ENCODE measurements around the gene GRB10.
A peak's percentile ranks its signal among the peaks of the same experiment; 100 is the strongest.

GRB10 gene

DNA sequence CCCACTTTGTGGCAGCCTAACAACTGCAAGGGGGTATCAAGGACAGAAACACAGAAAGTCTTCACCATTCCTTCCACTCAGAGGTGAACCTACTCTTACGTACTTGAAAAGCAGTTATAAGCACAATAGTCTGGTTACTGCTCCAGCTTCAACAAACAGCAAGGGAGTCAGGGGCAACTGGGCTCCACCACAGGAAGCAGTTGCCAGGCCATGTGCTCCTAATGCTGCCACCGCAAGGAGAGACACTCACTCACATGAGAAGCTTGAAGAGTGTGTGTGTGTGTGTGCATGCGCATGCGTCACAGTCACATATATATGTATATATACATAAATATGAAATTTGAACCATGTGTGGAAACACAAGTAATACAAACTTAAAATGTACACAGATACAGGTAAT lies 65.5 kb downstream of the GRB10 start:
- peak; percentile 59 for DNase-seq

DNA sequence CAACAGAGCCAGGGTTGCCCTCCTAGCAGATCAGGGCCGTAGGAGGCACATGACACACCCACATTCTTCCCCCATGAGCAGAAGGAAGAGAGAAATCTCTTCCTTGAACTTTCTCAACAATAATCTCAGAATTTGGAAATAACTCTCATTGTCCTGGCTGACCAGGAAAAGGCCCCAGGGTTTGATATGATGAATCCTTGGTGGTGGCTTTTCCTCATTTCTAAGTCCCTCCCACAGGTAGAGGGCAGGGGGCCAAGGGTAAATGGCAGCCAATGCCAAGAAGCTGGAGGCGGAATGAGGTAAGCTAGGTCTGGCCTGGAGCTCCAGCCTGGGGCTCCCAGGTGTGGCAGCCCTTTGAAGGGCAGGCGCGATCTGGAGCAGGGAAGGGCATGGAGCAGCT lies 67.8 kb downstream of the GRB10 start:
- no peak for DNase-seq

DNA sequence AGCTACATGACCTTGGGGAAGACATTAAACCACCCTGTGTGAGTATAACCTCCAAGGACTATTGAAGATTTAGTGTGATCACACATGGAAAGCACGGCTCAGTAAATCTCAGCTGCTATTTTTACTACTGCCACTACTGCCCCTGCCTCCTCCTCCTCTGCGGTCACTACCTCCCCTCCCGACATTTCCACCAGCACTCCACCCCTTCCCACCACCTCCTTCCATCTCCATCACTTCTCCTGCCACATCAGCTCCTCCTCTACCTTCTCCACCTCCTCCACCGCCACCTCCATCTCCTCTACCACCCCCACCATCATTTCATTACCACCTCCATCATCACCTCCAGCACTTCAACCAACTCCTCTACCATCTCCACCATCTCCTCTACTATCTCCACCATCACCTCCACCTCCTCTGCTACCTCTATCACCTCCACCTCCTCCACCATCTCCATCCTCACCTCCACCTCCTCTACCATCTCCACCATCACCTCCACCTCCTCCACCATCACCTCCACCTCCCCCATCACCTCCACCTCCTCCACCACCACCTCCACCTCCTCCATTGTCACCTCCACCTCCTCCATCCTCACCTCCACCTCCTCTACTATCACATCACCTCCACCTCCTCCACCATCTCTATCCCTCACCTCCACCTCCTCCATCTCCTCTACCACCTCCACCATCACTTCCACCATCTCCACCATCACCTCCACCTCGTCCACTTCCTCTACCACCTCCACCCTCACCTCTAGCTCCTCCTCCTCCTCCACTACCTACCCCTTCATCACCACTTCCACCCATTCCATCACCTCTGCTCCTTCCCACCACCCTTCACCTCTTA lies 69.4 kb downstream of the GRB10 start:
- no peak for DNase-seq

DNA sequence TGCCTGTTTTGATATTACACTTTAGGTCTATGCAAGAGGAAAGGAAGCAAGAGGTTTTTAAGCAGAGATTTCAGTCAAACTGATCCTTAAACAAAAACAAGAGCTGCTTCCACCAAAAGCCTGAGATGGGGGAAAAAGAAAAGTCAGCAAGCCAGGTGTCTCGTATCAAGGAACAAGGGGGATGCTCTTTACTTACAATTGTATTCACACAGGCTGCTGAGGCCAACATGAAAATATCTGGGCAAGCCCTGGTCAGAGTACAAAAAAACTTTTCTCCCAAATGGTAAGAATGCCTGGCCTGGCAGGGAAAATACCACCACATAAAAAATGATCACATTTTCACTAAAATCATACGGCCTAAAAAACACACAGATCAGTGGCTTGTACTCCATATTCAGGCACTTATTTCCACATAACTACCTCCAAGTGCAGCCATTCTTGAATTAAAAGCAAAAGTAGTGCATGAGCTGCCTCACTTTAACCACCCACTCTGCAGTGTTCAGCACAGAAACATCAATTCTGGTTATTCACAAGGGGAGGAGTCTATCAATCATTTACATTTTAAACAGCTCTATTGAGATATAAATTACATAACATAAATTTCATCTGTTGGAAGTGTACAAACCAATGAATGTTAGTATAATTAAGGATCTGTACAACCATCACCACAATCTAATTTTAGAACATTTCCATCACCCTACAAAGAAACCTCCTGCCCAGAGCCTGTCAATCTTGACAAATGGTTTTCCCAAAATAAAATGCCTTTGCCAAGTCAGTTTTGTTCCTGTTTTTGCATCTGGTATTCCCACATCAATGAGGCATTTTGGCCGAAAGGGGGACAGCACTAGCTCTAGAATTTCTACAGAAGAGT lies 70.2 kb downstream of the GRB10 start:
- DNase-seq: no peak

DNA sequence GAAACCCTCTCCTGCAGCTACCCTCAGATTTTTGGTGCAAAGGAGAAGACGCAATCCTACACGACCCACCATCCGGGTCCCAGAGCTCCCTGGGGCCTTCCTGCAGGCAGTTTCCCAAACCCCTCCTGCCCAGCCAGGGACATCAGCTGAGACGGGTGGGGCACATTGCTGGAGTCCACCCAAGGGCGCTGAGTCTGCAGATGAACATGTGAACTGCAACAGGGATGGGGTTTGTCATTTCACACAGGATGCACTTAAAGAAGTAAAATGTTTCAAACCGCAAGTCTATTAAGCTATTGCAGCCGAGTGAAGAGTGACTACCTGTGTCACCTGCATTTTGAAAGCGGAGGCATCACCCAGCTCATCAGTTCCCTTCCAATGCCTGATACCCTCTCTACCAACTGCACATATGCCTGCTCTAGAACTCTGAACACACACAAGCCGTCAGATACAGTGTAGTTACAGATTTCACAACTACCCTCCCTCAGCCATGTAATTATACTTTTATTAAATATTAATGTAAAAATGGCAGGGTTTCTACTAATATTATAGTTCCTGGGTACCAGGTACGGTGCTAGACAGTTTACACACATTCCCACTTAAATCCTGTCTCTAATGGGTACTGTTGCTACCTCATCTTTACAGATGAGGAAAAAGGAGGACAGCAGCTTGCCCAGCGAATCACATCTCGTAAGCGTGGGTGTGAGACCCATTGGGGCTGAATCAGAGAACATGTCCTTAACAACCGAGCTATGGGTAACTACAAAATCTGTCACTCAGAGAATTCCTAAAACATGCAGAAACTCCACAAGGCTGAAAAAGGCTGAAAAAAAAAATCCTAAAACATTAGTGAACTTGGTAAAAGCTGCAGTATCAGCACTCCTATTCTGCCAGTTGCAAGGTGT lies 71.2 kb downstream of the GRB10 start:
- DNase-seq: peak; percentile 65

DNA sequence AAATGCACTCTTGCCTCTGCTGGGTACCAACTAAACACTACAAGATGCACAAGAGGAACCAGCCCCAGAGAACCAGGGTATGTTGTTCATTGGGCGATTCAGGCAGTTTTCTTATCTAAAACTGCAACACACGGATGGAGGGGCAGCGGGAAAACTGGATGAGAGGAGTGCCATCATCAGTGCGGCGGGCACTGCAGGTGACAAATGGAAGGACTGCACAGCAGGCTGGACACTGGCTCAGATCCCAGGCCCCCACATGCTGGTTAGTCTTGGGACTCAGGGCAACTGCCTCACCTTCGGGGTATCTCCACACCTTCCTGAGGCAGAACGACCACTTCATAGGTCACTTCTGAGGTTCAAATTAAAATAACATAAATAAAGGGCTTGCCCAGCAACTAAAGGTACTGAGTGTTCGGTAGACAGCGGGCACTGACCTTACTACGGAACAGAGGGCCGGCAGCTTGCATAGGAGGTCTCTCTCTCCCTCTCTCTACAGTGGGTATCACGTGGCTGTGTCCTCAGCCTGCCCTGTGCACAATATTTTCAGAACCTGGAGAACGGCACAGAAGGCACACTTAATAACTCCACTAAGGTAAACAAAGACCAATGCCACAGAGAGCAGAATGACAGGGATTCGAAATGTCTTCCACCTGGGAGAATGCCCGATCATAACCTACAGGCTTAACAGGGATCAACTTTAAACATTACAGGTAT lies 72.1 kb downstream of the GRB10 start:
- no peak for DNase-seq

DNA sequence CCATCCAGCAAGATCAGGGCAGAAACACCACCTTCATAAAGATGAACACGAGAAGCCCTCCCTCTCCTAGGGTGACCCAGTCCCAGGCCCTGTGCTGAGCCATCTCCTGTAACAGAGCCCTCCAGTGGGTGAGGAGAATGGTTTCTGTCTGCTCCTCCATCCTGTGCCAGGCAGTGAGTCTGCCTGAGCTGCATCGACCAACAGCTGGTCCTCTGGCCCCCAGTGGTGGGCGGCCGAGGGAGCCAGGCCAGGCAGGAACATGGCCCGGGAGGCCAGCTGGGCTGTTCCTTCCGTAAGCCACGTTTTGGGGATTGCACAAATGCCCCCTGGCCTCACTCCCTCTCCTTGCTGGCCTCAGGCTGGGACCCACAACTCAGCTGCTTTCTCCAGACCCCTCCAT lies 73.5 kb downstream of the GRB10 start:
- no peak for DNase-seq

DNA sequence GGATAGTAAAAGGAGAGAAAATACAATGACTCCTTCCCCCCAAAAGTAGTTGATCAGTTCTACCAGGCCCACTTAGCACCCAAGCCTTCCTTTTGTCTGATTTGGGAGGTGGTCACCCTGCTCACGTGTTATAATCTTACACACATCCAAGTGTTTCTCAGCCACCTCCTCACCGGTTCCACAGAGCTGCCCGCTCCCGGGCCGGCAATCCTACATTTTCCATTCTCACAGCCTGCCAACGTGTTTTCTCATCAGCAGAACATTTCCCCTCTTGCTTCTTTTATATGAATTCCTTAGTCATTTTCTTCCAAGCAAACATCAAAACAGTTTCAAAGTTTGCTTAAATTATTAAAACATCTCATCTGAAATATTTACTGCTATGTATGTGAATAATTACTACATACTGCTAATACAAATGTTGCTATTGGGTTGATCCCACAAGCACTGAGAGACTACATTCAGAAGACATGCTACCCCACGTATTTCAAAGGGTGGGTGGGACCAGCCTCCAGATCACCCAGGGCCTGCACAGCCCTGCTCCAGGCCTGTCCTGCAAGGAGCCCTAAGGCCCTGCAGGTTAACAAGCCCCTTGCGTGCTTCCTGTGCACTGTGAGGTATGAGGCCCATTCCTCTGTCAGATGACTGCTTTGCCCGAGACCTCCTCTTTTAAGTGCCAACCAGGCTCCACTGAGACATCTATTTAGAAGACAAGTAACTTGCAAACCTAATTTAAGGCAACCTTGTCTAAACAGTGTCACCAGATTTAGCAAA lies 75.3 kb downstream of the GRB10 start:
- DNase-seq: no peak

DNA sequence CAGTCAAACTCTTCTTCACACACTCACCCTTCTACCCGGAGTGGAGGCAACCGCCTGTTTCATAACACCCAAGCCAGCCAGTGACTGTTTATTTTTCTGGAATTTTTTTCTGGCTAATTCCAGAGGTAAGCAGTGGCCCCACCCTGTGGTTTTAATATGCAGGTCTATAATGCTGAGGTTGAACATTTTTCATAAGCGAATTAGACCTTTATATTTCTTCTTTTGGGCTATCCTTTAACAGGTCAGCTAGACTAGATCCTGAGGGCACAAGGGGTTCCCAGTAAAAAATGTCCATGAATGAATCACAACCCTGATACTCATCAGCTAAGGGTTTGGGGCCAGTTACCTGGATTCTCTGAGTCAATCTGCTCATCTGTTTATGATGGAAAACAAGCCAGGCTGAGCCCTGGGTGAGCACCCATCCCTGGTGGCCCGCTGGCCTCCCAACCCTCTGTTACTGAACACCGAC lies 76.2 kb downstream of the GRB10 start:
- no peak for DNase-seq

DNA sequence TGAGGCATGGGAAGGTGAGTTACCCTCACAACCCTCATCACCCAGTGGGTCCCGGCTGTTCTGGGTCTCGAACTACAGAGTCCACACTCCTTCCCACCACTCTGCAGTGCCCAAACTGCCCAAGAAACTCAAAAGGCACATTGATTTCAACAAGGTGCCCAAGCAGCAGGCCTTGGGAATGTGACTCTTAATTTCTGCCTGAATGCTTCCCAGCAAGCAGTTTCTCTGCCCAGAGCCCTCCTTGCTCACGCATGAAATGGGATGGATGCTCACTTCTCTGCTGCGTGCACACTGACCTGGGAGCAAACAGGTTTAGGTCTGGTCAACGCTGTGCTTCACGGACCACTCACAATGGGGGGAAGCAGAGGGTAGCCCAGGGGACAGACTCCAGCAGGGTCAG lies 77.9 kb downstream of the GRB10 start:
- DNase-seq: no peak

DNA sequence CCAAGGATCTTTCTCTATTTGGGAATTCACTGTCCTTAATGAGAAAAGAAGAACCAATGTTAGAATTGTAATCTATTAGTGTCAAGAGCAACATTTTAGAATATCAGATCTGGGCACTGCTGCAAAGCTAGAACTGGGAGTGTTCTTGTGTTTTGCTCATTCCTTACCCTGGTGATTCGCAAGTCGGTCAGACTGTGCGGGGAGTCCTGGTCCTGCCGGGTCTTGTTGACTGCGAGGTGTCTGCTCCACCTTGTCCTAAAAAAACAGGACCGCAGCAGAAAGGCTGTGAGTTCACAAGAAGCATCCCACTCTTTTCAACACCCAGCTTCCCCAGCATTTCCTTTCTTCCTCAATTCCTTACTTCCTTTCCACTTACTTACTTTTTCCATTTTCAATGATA lies 79.0 kb downstream of the GRB10 start:
- no peak for DNase-seq

DNA sequence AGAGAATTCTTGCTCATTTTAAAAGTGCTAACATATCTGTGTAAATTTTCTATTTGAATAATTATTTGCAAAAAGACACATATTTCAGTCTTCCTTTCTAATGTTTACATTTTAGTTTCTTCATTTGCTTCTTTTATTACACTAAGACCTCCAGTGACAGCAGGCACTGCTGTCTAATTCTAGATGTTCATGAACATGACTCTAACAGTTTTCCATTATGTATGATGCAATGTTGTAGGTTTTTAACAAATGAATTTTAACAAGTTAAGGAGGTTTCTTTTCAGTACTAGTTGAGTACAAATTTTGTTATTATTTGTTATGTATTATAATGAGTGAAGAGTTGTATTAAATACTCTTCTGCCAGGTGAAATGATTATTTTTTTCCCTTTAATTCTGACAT lies 83.6 kb downstream of the GRB10 start:
- DNase-seq: no peak

DNA sequence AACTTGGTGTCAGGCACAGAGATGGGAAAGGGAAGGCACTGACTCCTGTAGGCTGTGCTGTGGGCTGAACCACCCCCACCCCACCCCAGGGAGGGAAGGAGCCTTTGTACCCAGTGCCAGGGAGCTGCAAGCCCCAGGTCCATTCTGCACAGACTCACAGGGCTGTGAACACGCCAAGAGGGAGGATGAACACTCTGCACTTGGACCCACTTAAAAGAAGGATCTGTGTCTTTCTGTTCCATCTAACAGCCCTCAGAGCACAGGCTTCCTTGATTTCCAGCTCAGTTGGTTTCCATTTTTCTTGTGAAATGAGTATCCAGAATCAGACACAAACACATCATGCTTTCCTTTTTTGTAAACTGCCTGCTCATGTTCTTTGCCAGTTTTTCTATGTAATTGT lies 84.9 kb downstream of the GRB10 start:
- DNase-seq: no peak

DNA sequence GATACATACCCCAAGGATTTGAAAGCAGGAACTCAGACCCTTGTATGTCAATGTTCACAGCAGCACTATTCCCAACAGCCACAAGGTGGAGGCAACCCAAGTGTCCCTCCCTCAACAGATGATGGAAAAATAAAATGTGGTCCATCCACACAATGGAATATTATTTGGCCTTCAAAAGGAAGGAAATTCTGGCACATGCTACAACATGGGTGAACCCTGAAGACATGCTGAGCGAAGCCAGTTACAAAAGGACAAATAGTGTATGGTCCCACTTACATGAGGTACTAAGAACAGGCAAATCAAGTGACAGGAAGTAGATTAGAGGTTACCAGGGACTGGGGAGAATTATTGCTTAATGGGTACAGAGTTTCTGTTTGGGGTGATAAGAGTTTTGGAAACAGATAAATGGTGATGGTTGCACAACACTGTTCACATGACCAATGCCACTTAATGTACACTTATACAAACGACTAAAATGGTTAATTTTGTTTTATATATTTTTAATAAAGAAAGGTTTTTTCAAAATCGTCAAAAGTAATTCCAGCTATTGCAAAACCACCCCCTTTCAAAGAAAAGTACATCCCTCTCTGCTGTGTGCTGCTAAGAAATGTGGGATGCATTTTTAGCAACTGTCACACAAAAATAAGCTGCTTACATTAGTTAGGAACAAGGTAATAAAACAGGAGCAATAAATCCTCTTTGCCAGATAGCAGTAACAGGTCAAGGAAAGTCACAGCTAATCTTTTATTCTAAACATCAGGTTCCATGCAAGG lies 85.7 kb downstream of the GRB10 start:
- DNase-seq: peak; percentile 94

DNA sequence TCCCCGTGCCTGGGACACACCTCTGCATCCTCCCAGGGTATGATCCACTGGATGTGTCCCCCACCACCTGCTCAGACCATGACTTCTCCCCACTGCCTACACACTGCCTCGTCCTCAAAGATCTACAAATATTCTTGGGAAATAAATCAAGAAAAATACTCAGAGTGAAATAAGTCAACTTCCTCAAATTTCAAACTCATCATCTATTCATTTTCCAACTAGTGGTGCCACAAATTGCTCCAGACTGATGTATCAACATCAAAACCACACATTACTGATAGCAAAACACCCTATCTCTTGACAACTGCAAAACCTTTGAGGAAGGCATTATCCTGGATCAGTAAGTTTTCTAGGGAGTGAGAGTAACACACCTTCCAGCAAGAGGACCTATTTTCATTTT lies 87.7 kb downstream of the GRB10 start:
- DNase-seq: peak; percentile 40

DNA sequence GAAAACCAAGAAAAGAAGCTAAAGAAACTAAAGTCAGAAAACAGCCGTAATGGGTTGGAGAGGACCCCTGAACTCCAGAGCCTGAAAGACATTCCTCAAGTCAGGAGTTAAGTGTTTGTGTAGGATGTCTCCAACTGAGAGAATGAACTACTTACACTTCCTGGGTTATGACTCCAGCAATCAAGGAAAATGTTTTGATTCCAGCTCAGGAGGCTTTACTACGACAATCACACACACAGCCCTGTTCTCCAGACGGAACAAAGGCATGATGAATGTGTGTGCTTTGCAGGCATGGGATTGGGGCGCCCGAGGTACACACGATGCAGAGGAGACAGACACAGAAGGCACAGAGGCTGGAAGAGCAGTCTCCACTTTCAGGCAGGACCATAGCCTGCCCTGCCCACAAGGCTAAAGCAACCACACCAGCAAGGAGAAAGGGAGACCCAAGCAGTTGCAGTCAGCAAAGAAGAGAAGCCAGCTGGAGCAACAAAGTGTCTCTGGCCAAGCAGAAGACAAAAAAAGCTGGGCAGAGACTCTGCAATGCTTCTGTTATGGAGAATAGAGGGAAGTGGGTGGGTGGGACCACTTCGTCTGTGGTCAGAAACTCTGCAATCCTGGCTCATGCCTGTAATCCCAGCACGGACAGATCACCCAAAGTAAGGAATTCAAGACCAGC lies 89.1 kb downstream of the GRB10 start:
- no peak for DNase-seq

DNA sequence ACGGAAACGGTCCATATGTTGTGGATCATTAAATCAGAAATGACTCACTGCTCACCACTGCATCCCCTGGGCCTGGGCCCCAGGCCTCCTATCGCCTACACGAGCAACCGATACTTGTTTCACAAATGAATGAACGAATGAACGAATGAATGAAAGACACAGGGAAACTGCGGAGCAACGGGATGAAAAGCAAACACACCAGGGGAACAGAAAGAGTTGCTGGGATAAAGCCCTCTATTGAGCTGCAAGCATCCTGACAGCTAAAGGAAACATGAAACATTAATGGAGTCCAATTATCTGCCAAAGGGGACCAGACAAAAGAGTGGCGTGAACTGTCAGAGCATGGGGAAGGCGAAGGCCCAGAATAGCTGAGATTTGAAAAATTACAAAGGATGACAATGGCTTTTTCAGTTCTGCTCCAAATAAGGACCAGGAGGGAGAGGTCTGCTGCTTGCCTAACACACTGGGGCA lies 92.1 kb downstream of the GRB10 start:
- no peak for DNase-seq

DNA sequence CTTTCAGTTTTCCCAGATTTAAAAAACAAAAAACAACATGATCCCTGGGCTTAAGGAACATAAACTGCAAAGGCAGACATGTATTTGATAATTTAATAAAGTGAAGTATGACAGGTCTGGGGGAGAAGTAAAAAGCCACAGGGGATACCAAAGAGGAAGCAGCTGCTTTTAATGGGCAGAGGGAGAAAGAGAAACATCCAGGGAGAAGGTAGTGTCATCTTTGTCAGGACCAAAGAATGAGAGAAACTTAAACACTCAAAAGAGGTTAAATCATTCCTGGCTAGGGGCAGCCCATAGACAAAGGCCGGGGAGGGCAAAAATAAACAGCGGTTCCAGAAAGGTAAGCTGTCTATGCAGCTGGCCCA lies 94.5 kb downstream of the GRB10 start:
- DNase-seq: no peak

DNA sequence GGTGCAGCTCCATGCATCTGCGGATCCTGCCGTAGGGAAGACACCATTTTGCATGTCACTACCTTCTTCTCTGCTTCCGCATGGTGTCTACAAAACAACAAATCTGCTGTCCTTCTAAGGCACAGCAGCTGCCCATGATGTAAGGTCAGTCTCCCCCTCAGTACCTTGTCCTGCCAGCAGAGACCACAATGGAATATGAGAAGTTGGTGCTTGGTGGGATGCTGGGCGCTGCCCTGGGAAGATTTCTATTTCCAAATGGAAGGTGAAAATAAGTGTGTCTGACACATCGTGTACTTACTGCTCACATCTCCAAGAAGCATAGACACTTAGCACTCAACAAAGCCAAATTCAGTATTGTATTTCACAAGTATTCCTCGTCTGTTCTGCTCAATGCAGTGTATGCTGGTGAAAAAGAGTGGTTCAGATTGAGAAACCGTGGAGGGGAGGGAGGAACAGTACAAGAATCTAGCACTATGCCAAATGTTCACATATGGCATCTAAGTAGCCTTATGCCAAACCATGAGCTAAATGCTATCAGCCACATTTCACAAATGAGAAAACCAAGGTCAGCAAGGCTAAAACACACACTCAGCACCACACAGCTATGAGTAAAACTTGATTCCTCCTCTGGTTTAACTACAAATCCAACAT lies 95.0 kb downstream of the GRB10 start:
- DNase-seq: no peak

DNA sequence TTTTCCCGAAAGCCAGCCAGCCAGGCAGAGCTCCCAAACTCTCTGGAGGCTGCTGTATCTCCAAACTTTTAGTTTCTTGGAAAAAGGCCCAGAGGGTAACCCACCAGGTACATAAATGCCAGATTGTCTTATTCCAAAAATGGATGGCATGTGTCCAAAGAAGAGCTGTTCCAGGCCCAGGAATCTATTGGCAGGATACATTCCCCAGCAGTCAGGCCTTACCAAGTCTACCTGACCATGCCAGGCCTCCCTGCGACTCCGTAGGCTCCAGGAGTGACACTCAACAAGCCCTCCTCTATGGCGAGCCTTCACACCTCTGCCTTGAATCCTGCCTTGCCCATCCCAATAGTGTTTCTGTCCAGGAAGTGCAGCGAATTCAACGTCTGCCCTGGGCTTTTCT lies 95.6 kb downstream of the GRB10 start:
- no peak for DNase-seq
